Measurements from ENCODE around the gene FAS. TPM values are rescaled to one million over a fixed set of nuclear protein-coding genes. Genes with fewer than 3 reads are reported as not detected.
A peak's percentile ranks its signal among the peaks of the same experiment; 100 is the strongest.

Gene FAS
- polyA plus RNA-seq, 3 donors, result 27.3 to 28.9 (median 27.9) TPM

DNA sequence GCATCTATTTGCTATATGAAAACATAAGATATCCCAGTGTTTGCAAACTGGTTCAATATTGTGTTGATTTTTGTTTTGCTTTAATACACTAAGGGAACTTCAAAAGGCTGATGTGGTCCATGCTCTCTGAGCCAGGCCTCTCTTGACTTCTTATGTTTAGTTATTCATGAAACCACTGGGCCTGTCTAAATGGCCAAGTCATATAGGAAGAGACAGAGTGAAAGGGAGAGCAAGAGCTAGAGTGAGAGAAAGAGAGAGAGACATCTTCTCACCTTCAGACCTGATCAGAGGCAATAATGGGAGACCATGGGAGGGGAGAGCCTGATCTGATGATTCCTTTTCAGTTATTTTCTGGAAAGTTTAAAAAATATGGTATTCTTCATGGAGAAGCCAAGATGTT lies 6.1 kb upstream of the FAS start:
- H4K20me1 ChIP-seq (ENCODE audit: insufficient read depth, low read length), result no peaks in the 10 kb centered on the region
- intact Hi-C loops (cut with micrococcal nuclease), result no loop called here
- no peak overlapping the region for H2AFZ ChIP-seq (ENCODE audit: insufficient read depth, low read depth, low read length, poor library complexity, severe bottlenecking)
- H3K9me3 ChIP-seq (replicated peaks in 1 of 2; ENCODE audit: control insufficient read depth in 1 of 2, insufficient read depth in 1 of 2, low read length in 2 of 2), result no peaks in the 10 kb centered on the region
- Mint-ChIP-seq H3K4me3 (no peak overlapping the region), H3K27ac (peak overlapping the region in 1 of 7 donors; percentile 8), H3K4me1 (peaks cover 30% of the 10 kb centered on the region), H3K36me3 (peaks cover 9 to 11% of the 10 kb centered on the region in 2 donors), H3K9me3 (peaks cover 3 to 5% (median 4%) of the 10 kb centered on the region in 7 donors), H3K27me3 (ENCODE audit: low read depth in 3 of 3) (peaks cover 0 to 7% (median 1%) of the 10 kb centered on the region in 3 donors)
- H3K36me3 ChIP-seq (replicated peaks in 1 of 2; ENCODE audit: control insufficient read depth in 1 of 2, insufficient read depth in 2 of 2, low read length in 2 of 2), result no peaks in the 10 kb centered on the region
- H3K27ac ChIP-seq (ENCODE audit: low read depth in 1 of 2, low read length in 2 of 2), result no peak overlapping the region
- no peaks in the 10 kb centered on the region for H3K27me3 ChIP-seq (ENCODE audit: control insufficient read depth in 2 of 2, insufficient read depth in 2 of 2, low read length in 2 of 2)
- H3K4me1 ChIP-seq (ENCODE audit: control insufficient read depth in 1 of 2, insufficient read depth in 2 of 2, low read length in 2 of 2), result peaks cover 23 to 30% of the 10 kb centered on the region in 2 donors
- TF ChIP-seq, protein P1, sequence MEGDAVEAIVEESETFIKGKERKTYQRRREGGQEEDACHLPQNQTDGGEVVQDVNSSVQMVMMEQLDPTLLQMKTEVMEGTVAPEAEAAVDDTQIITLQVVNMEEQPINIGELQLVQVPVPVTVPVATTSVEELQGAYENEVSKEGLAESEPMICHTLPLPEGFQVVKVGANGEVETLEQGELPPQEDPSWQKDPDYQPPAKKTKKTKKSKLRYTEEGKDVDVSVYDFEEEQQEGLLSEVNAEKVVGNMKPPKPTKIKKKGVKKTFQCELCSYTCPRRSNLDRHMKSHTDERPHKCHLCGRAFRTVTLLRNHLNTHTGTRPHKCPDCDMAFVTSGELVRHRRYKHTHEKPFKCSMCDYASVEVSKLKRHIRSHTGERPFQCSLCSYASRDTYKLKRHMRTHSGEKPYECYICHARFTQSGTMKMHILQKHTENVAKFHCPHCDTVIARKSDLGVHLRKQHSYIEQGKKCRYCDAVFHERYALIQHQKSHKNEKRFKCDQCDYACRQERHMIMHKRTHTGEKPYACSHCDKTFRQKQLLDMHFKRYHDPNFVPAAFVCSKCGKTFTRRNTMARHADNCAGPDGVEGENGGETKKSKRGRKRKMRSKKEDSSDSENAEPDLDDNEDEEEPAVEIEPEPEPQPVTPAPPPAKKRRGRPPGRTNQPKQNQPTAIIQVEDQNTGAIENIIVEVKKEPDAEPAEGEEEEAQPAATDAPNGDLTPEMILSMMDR (IDR thresholded peaks at IDR 0.05), result no peak
- no peak overlapping the region for H3K4me3 ChIP-seq (replicated peaks in 1 of 3; ENCODE audit: low read depth in 2 of 3, low read length in 3 of 3)
- H3K79me2 ChIP-seq (ENCODE audit: insufficient read depth, low read length), result no peaks in the 10 kb centered on the region
- no peak for DNase-seq
- no peak overlapping the region for H3K9ac ChIP-seq (ENCODE audit: insufficient read depth, low read length, poor library complexity, severe bottlenecking)
- H3K4me2 ChIP-seq (replicated peaks; ENCODE audit: extremely low read depth, low read length, poor library complexity, severe bottlenecking), result no peak overlapping the region

- Histone ChIP-seq H2AFZ (ENCODE audit: insufficient read depth, low read depth, low read length, poor library complexity, severe bottlenecking) (no peak overlapping the region), H3K4me2 (replicated peaks; ENCODE audit: extremely low read depth, low read length, poor library complexity, severe bottlenecking) (no peak overlapping the region), H3K27me3 (ENCODE audit: control insufficient read depth in 2 of 2, insufficient read depth in 2 of 2, low read length in 2 of 2) (no peaks in the 10 kb centered on the region), H3K9me3 (replicated peaks in 1 of 2; ENCODE audit: control insufficient read depth in 1 of 2, insufficient read depth in 1 of 2, low read length in 2 of 2) (no peaks in the 10 kb centered on the region), H4K20me1 (ENCODE audit: insufficient read depth, low read length) (no peaks in the 10 kb centered on the region), H3K4me1 (ENCODE audit: control insufficient read depth in 1 of 2, insufficient read depth in 2 of 2, low read length in 2 of 2) (peaks cover 31 to 40% of the 10 kb centered on the region in 2 donors), H3K27ac (ENCODE audit: low read depth in 1 of 2, low read length in 2 of 2) (no peak overlapping the region), H3K4me3 (replicated peaks in 1 of 3; ENCODE audit: low read depth in 2 of 3, low read length in 3 of 3) (no peak overlapping the region), H3K36me3 (replicated peaks in 1 of 2; ENCODE audit: control insufficient read depth in 1 of 2, insufficient read depth in 2 of 2, low read length in 2 of 2) (no peaks in the 10 kb centered on the region), H3K79me2 (ENCODE audit: insufficient read depth, low read length) (peaks cover 5% of the 10 kb centered on the region), H3K9ac (ENCODE audit: insufficient read depth, low read length, poor library complexity, severe bottlenecking) (no peak overlapping the region)
- peak overlapping the region in 3 of 7 donors; percentile 49 to 55 (median 50) for H3K27ac Mint-ChIP-seq
- peak in 2 of 3 donors; percentile 52 to 63 for DNase-seq
- H3K36me3 Mint-ChIP-seq, result peaks cover 5 to 9% of the 10 kb centered on the region in 2 donors
- TF ChIP-seq, protein P1 (IDR thresholded peaks at IDR 0.05), result peak; percentile 81
- H3K9me3 Mint-ChIP-seq, result peaks cover 3 to 5% (median 4%) of the 10 kb centered on the region in 7 donors
- H3K4me1 Mint-ChIP-seq, result peaks cover 41% of the 10 kb centered on the region
- intact Hi-C loops (cut with micrococcal nuclease), result no loop called here
- H3K4me3 Mint-ChIP-seq, result no peak overlapping the region
- peaks cover 0 to 7% (median 0%) of the 10 kb centered on the region in 3 donors for H3K27me3 Mint-ChIP-seq (ENCODE audit: low read depth in 3 of 3)
- no CpG with 5 or more reads among the region's 2 CpGs for WGBS (ENCODE audit: insufficient coverage)
These were observed 3.9 kb upstream of the FAS start for GRCh38 chr10:88986549-88987242.
